Activated naive CD4-positive, alpha-beta T cell treated with anti-CD3 and anti-CD28 coated beads, Interleukin-2, amount 50 U/mL, for 72 hours (primary cell): ENCODE results near the gene TREH. TPM values are rescaled to one million over a fixed set of nuclear protein-coding genes. Genes with fewer than 3 reads are reported as not detected.
"Not testable (repeated sequence)": the region's sequence is repeated elsewhere in the genome, so short reads cannot be mapped to it uniquely, and the experiment has no call there.

ENCODE experiments used
- ATAC-seq, 2 donors: fragments of 150-1000 bp; cut with Tn5 transposase; 2 replicates each; pipeline ENCODE4 v1.10.0; 2021; ENCODE audit warnings: mild to moderate bottlenecking in 2 of 2, moderate library complexity in 2 of 2
- DNase-seq, 2 donors: peaks; one replicate each; pipeline ENCODE4 v3.0.0; 2021 to 2022; ENCODE audit warnings: low spot score in 2 of 2
- H3K27ac Mint-ChIP-seq, 2 donors: one replicate each; pipeline ENCODE4 v1.8.0; 2022; ENCODE audit warnings: mild to moderate bottlenecking in 2 of 2, mixed read lengths in 2 of 2
- H3K36me3 Mint-ChIP-seq, 2 donors: one replicate each; pipeline ENCODE4 v1.8.0; 2022; ENCODE audit warnings: mixed read lengths in 2 of 2
- H3K9me3 Mint-ChIP-seq, 2 donors: one replicate each; pipeline ENCODE4 v1.8.0; 2022; ENCODE audit warnings: mixed read lengths in 2 of 2
- total RNA-seq, 2 donors: library from RNA; stranded (reverse); gene quantifications; one replicate each; pipeline ENCODE4 v1.2.3, GENCODE V29; 2022

TREH gene
- total RNA-seq, 2 donors from 2014 or later = not detected

DNA sequence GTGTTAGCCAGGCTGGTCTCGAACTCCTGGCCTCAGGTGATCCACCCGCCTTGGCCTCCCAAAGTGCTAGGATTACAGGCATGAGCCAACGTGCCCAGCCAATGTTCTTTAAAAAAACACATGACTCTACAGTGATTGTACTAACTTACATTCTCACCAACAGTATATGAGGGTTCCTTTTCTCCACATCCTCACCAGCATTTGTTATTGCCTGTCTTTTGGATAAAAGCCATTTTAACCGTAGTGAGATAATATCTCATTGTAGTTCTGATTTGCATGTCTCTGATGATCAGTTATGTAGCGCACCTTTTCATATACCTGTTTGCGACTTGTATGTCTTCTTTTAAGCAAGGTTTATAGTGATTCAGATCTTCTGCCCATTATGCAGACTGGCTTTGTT lies 3.5 kb upstream of the TREH start:
- H3K27ac Mint-ChIP-seq, ATAC-seq, H3K36me3 Mint-ChIP-seq, DNase-seq, H3K9me3 Mint-ChIP-seq: not testable (repeated sequence)

DNA sequence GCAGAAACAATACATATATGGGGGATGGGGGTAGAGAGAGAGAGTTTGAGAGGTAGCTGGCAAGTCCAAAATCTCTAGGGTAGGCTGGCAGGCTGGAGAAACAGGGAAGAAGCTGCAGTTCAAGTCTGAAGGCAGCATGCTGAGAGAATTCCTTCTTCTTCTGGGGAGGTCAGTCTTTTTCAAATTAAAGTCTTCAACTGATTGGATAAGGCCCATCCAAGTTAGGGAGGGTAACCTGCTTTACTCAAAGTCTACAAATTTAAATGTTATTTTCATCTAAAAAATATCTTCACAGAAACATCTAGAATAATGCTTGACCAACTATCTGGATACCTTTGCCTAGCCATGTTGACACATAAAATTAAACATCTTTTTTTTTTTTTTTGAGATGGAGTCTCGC lies 2.9 kb upstream of the TREH start:
- Mint-ChIP-seq H3K36me3 (no peaks in the 10 kb centered on the region), H3K9me3 (no peaks in the 10 kb centered on the region), H3K27ac (no peak overlapping the region)
- no peak for ATAC-seq
- no peak for DNase-seq

DNA sequence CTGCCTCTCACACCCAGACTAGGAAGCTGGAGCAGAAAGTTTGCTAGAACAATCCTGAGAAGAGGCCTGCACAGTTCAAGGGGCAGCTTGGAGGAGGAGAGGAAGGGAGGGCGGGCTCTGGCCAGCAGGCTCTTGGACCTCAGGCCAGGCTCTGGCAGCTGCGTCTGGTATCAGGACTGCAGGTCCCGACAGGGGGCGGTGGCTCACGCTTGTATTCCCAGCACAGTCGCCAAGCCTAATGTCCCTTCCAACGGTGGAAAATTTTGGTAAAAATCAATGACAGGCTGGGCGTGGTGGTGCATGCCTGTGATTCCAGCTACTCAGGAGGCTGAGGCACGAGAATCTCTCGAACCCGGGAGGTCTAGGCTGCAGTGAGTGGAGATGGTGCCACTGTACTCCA lies 542 bp downstream of the TREH start:
- not testable (repeated sequence) for ATAC-seq, H3K36me3 Mint-ChIP-seq, H3K27ac Mint-ChIP-seq, H3K9me3 Mint-ChIP-seq
- peak in 1 of 2 donors; percentile 37 for DNase-seq

DNA sequence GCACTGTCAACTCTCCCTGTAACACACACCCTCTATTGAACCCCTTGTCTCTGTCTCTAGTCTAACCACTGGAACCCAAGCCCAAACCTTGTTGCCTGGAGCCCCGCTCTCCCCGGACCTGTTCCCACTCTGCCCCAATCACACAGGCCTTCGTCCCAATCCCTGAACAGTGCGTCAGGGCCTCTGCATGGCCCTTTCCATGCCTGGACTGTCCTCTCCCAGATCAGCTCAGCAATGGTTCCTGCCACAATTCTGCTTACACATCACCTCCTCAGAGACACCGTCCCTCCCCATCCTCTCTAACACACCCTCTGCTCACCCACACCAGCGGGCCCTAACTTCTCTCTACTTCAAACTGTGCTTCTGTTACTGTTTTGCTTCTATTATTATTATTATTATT lies 1.5 kb downstream of the TREH start:
- Mint-ChIP-seq H3K27ac (no peak overlapping the region), H3K9me3 (no peaks in the 10 kb centered on the region), H3K36me3 (no peaks in the 10 kb centered on the region)
- DNase-seq (no peak), ATAC-seq (no peak)

DNA sequence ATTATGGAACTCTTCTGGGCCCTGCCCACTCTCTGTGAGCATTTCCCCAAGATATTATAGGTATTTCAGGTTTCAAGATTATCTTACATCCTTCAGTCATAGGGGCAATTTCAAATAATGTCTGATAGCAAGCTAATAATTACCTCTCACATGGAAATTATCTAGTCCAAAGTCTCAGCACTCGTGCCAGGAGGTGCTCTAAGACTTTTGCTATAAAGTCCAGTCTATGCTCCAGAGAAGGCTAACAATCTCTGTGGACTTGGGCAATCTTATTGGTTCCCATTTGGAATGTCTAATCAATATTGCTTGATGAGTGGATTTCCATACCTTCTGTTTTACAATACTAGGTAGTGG lies 5.4 kb downstream of the TREH start:
- no peak for ATAC-seq
- Mint-ChIP-seq H3K36me3 (no peaks in the 10 kb centered on the region), H3K9me3 (no peaks in the 10 kb centered on the region), H3K27ac (no peak overlapping the region)
- DNase-seq = no peak

DNA sequence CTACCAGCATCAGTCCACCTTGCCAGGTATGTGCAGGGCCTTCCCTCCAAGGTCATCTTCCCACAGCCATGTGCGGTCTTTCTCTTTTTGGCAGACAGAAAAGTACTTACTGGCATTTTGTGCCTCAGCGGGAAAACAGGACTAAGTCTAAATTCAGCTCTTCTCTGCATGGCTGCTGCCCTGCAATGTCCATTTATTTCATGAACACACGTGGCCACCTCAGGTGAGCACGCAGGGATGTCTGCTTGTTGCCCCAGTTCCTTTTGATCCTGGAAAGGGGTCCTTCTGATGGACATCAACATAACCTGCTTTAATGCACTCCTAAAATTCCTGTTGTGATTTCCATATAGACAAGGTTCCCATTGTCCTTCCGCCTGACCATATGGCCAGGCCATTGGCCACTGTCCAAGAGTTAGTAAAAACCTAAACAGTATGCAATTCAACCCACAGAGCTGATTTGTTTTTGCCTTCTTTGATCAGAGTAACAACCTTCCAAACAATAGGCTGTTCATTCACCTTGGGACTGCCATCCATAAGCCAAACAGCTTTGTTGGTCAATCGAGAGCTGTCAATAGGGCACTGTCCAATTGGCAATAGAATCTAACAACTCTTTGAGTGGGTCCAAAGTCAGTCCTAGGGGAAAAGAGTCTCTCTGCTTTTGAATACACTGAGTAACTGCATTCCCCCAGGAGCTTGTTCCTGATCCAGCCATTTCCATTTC lies 5.9 kb downstream of the TREH start:
- Mint-ChIP-seq H3K36me3 (no peaks in the 10 kb centered on the region), H3K27ac (no peak overlapping the region), H3K9me3 (no peaks in the 10 kb centered on the region)
- ATAC-seq (no peak), DNase-seq (peak in 1 of 2 donors; percentile 25)

DNA sequence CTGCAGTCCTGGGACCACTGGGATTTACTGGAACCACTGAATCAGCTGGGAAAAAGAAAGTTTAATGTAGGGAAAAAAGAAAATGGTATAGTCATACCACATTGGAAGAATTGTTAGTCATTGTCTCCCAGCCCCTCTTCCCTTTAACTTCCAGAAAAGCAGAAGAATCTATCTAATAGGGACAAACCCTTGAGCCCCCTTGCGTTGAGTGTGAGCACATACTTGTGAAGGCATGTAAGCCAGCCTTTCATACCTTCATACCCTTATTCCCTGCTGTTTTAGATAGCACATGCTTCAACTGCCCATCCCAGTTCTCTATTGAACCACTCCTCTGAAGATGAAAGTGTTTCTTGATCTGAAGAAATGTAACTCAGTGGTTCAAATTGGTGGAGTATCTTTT lies 6.6 kb downstream of the TREH start:
- H3K36me3 Mint-ChIP-seq = no peaks in the 10 kb centered on the region
- no peak overlapping the region for H3K27ac Mint-ChIP-seq
- no peak for ATAC-seq
- no peaks in the 10 kb centered on the region for H3K9me3 Mint-ChIP-seq
- DNase-seq = no peak

DNA sequence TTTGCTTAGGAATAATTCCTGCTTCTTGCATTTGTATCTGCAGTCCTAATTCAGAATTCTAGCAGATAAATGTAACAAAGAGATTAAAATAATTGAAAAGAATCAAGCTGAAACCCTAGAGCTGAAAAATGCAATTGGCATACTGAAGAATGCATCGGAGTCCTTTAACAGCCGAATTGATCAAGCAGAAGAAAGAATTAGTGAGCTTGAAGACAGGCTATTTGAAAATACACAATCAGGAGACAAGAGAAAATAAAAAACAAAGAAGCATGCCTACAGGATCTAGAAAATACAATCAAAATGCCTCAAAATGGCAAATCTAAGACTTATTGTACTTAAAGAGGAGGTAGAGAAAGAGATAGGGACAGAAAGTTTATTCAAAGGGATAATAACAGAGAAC lies 8.2 kb downstream of the TREH start:
- ATAC-seq (no peak), DNase-seq (no peak)
- H3K27ac Mint-ChIP-seq = no peak overlapping the region
- no peaks in the 10 kb centered on the region for H3K9me3 Mint-ChIP-seq
- no peaks in the 10 kb centered on the region for H3K36me3 Mint-ChIP-seq

DNA sequence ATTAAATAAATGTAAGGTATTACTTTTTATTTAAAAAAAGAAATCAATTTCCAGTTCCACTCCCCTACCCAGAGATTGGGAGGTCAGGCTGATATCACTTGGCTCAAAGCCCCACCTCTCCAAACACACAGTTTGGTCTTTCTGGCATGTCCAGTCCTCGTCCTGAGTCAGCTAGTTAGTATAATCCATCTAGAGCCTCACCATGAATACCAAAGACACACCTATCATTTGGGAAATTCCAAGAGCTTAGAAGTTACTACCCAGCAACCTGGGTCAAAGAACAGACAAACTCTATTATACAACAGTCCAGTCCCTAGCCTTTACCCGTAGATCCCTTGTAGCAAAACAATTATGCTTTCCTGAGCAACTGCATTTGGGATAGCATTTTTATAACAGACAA lies 9.4 kb downstream of the TREH start:
- DNase-seq = no peak
- Mint-ChIP-seq H3K9me3 (no peaks in the 10 kb centered on the region), H3K36me3 (no peaks in the 10 kb centered on the region), H3K27ac (no peak overlapping the region)
- ATAC-seq = no peak

DNA sequence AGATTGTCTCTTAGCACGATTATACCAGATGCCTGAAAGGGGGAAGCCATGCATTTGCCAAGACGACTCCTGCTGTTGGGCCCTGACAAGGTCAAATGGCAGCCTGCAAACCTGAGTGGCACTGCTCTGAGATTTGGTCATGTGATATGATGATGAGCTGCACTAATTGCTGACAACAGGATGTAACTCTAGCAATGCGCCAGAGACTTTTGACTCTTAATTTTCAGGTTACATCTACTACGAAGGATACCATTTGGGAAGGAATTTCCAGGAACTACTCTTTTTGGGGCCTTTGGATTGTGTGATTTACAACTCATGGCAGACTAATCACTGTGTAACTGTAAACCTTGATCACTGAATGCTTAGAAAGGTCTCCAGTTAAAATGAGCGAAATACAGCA lies 13.1 kb downstream of the TREH start:
- H3K36me3 Mint-ChIP-seq = no peaks in the 10 kb centered on the region
- ATAC-seq = no peak
- DNase-seq = no peak
- H3K9me3 Mint-ChIP-seq = no peaks in the 10 kb centered on the region
- H3K27ac Mint-ChIP-seq = no peak overlapping the region

DNA sequence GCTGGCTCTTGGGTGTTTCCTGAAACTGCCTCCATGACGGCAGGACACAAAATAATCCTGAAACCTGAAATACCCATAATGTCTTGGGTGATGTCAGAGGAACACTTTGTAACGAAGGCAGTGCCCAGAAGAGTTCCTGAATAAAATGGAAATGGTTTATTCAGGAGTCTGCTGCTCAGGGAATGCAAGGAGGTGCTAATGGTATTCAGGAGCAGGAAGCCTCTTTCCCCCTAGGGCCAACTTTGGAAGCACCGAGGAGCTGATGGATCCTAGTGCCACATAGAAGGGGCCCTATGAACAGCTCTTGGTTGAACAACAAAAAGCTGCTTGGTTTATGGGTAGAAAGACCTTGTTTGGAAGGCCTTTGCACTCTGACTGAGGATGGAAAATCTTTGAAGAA lies 15.5 kb downstream of the TREH start:
- DNase-seq = no peak
- H3K27ac Mint-ChIP-seq = no peak overlapping the region
- ATAC-seq = no peak
- H3K36me3 Mint-ChIP-seq = no peaks in the 10 kb centered on the region
- no peaks in the 10 kb centered on the region for H3K9me3 Mint-ChIP-seq

DNA sequence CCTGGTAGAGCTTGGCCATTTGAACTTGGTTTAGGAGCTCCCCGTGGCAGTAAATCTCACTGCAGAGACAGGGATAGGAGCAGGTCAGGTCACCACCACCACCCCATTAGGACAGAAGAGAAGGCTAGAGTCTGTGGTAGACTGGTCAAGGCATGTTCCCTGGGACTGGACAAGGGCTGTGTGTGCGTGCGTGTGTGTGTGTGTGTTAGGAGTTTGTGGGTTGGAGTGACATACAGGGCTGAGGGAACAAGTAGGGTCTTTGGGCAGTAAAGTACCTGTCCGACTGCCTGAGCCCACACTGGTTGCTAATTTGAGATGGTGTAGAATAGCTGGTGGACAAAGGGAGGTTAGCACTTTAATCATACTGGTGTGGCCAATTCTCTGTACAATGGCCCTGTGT lies 16.1 kb downstream of the TREH start:
- ATAC-seq (no peak), DNase-seq (peak in 1 of 2 donors; percentile 1)
- Mint-ChIP-seq H3K36me3 (no peaks in the 10 kb centered on the region), H3K27ac (peak overlapping the region in 1 of 2 donors; percentile 1), H3K9me3 (no peaks in the 10 kb centered on the region)

DNA sequence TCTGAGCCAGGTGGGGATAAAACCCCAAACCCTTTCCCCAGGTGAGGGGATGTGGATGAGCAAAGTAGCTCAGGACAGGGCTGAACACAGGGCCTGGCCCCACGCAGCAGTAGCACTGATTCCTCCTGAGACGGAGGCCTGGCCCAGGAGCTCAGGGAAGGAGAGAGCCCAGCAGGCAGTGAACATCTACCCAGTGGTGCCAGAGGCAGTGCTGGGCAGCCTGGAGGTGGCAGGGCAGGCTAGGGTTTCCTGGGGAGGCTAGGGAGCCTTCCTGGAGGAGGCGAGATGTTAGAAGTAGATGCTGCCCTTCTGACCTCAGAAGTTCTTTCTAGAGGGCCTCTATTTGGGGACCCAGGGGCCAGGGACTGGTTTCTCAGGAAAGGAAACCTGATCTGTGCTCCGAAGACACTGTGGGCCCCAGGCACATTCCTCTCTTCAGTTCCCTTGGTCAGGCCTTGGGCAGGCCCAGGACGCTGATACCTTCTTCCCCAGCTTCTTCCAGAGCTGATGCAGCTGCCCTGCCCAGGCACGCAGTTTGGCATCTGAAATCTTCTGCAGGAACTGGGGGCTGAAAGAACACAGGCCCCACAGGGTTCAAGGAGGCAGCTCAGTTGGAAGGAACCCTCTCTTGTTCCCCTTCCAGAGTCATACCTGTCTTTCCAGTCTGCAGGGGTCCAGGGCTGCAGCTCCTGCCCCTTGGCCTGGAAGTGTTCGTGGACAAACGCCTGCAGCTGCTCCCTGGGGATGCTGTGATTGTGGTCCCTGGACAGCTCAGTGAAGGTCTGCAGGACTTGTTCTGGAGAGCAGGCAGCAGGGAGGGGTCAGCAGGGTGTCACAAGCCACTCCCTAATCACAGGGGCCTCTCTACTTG lies 16.8 kb downstream of the TREH start:
- no peaks in the 10 kb centered on the region for H3K36me3 Mint-ChIP-seq
- peak in 1 of 2 donors; percentile 50 for DNase-seq
- no peak overlapping the region for H3K27ac Mint-ChIP-seq
- no peaks in the 10 kb centered on the region for H3K9me3 Mint-ChIP-seq
- no peak for ATAC-seq

DNA sequence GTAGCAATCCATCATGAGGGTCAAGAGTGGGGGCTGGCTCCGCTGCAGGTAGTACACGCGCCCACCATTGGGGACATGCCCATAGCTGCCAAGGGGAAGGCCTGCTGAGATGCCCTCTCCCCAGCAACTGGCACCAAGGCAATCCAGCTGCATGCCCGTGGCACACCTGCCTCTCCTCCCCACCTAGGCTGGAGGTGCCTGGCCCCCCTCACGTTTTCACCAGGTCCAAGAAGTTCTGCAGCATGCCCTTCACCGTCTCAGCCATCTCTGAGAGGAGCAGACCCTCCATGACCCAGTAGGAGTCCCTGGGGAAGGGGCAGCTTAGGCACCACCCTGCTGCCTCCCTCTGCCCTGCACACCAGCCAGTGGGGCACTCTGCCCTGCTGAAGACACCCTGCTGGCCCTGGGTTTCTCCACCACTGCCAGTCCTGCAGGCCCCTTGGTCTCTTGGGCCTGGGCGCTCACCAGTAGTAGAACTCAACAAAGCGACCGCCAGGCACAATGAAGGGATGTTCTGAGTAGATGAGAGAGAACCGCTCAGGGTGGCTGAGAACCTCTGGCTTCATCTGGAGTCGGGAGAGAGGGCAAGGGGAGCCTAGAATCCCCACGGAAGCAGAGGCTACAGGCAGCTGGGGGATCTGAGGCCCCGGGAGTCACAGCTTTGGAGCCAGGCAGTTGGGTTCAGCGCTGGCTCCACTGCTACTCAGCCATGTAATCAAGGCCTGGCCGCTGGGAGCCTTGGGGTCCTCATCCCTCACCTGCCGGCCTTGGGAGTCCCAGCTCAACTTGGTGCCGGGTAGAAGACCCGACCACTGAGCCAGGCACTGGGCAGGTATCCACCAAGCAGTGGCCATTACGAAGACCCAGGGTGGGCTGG lies 17.8 kb downstream of the TREH start:
- H3K9me3 Mint-ChIP-seq = no peaks in the 10 kb centered on the region
- DNase-seq = peak in 1 of 2 donors; percentile 49
- ATAC-seq = no peak
- H3K27ac Mint-ChIP-seq = no peak overlapping the region
- no peaks in the 10 kb centered on the region for H3K36me3 Mint-ChIP-seq

DNA sequence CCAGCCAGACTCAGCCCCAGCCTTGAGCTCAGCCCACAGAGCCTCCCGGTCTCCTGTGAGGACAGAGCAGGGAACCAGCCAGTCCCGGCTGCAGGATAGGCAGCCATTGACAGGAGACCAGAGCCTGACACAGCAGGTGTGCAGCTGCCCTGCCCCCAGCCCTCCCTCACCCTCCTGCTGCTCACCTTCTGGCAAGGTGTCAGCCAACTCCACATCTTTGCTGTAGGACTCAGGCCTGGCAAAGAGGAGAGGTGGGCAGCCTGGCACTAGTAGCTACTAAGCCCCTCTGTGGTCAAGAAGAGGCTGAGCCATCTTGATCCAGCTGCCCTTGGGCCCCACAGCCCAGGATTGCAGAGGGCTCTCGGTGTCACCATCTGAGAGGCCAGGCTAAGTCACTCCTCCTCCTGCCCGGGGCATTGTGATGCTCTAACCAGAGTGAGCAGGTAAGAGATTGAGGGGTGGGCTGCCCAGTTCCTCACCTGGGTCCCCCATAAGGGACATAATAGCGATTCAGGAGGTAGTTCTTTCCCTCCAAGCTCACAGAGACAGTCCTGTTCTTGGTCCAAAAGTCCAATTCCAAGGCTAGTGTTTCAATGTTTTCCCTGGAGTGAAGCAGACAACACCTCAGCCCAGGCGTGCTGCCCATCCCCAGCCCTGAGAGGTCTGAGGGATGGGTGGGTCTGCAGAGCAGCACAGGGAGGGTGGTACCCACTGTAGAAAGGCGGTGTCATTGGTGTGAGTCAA lies 18.6 kb downstream of the TREH start:
- DNase-seq (peak in 1 of 2 donors; percentile 37), ATAC-seq (no peak)
- H3K27ac Mint-ChIP-seq = no peak overlapping the region
- no peaks in the 10 kb centered on the region for H3K9me3 Mint-ChIP-seq
- no peaks in the 10 kb centered on the region for H3K36me3 Mint-ChIP-seq

DNA sequence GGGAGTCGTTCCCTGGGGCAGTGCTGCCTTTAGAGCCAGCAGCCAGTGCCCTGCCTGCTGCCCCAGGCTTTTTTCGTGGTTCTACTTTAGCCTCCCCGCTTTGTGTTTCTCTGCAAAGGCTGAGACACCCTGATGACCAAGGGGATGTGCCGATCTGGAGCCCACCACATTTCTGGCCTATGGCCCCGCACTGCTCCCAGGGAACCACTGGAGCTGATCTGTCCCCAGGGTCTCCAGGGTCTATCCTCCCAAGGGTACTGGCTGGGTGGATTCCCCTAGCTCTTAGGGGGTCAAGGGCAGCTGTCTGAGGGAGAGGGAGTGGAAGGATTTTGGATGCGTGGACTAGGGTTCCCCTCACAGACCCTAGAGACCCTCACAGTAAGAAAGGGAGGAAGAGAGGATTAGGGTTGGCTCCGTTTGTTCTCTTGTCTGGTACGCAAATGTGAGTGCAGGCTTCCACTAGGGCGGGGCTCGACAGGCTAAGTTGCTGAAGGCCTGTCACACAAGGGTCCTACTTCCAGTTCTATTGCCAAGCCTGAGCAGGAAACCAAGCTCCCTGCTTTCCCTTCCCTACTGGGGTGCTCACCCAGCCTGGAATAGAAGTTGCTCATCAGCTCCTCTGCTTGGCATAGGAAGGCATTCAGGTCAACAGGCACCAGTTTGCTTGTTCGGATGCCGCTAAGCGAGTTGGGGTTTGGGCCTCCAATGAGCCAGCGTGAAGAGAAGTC lies 19.3 kb downstream of the TREH start:
- no peaks in the 10 kb centered on the region for H3K9me3 Mint-ChIP-seq
- DNase-seq (no peak), ATAC-seq (no peak)
- no peaks in the 10 kb centered on the region for H3K36me3 Mint-ChIP-seq
- no peak overlapping the region for H3K27ac Mint-ChIP-seq
